Measurements from ENCODE around the gene IFNA2. TPM values are rescaled to one million over a fixed set of nuclear protein-coding genes. Genes with fewer than 3 reads are reported as not detected.
"Not testable (repeated sequence)": the region's sequence is repeated elsewhere in the genome, so short reads cannot be mapped to it uniquely, and the experiment has no call there.

Gene IFNA2
- not detected for total RNA-seq
- total RNA-seq (2013) = not detected

GRCh38 chr9:21385131-21385670, at the start of gene IFNA2:
Gene IFNA2 (minus strand): TSS chr9:21385398. CDS start chr9:21385329, 69 bp downstream.
- Histone ChIP-seq H3K4me3 (ENCODE audit: low read length) (no peak within 1 kb of the TSS), H3K9me3 (ENCODE audit: control insufficient read depth, insufficient read depth, low read length) (no peaks in the 10 kb centered on the region), H3K27me3 (ENCODE audit: control insufficient read depth, insufficient read depth, low read length) (peaks cover 20% of the 10 kb centered on the region), H3K36me3 (ENCODE audit: control insufficient read depth, insufficient read depth, low read length) (no peaks in the 10 kb centered on the region), H3K27ac (ENCODE audit: low read length) (no peak within 1 kb of the TSS), H3K4me1 (ENCODE audit: control insufficient read depth, insufficient read depth, low read length) (peaks cover 9% of the 10 kb centered on the region)
- Mint-ChIP-seq H3K4me1 (peaks cover 5 to 15% of the 10 kb centered on the region in 2 donors), H3K27me3 (ENCODE audit: low read depth in 2 of 2) (peaks cover 32 to 35% of the 10 kb centered on the region in 2 donors), H3K36me3 (no peaks in the 10 kb centered on the region), H3K9me3 (no peaks in the 10 kb centered on the region), H3K27ac (no peak within 1 kb of the TSS), H3K4me3 (no peak within 1 kb of the TSS)
- peak in 1 of 3 donors; percentile 24 for ATAC-seq
- no peak for DNase-seq
- intact Hi-C loops (cut with micrococcal nuclease) = no loop called here
- TF ChIP-seq CTCF (IDR thresholded peaks at IDR 0.05) = no peak
- WGBS (ENCODE audit: insufficient coverage) = 4% methylated on average over 1 of the region's 1 CpG

GRCh38 chr9:21435015-21435383, 49.8 kb upstream of the IFNA2 start:
- H3K9me3 ChIP-seq (ENCODE audit: control insufficient read depth, insufficient read depth, low read length); H3K4me1 ChIP-seq (ENCODE audit: control insufficient read depth, insufficient read depth, low read length); H3K9me3 Mint-ChIP-seq; DNase-seq; ATAC-seq; H3K27ac ChIP-seq (ENCODE audit: low read length); intact Hi-C loops (cut with micrococcal nuclease); H3K4me1 Mint-ChIP-seq; H3K27me3 ChIP-seq (ENCODE audit: control insufficient read depth, insufficient read depth, low read length); H3K27ac Mint-ChIP-seq; H3K4me3 Mint-ChIP-seq; H3K36me3 Mint-ChIP-seq; H3K4me3 ChIP-seq (ENCODE audit: low read length); H3K36me3 ChIP-seq (ENCODE audit: control insufficient read depth, insufficient read depth, low read length): not testable (repeated sequence)
- peaks cover 25 to 27% of the 10 kb centered on the region in 2 donors for H3K27me3 Mint-ChIP-seq (ENCODE audit: low read depth in 2 of 2)
- WGBS (ENCODE audit: insufficient coverage) = 89% methylated on average over 4 of the region's 7 CpGs

- Histone ChIP-seq H3K4me1 (ENCODE audit: control insufficient read depth, insufficient read depth, low read length) (no peaks in the 10 kb centered on the region), H3K27ac (ENCODE audit: low read length) (no peak overlapping the region), H3K36me3 (ENCODE audit: control insufficient read depth, insufficient read depth, low read length) (no peaks in the 10 kb centered on the region), H3K27me3 (ENCODE audit: control insufficient read depth, insufficient read depth, low read length) (no peaks in the 10 kb centered on the region), H3K4me3 (ENCODE audit: low read length) (no peak overlapping the region), H3K9me3 (ENCODE audit: control insufficient read depth, insufficient read depth, low read length) (no peaks in the 10 kb centered on the region)
- intact Hi-C loops (cut with micrococcal nuclease) = loop anchor here (1.0 kb wide), 1 partner anchor 355 kb away; no protein-coding TSS in a partner anchor
- TF ChIP-seq CTCF (IDR thresholded peaks at IDR 0.05) = peak; percentile 43
- peak in 1 of 2 donors; percentile 74 for DNase-seq
- ATAC-seq = peak in 1 of 3 donors; percentile 49
- no peak overlapping the region for H3K27ac Mint-ChIP-seq
- H3K4me1 Mint-ChIP-seq = no peaks in the 10 kb centered on the region
- no peaks in the 10 kb centered on the region for H3K9me3 Mint-ChIP-seq
- H3K36me3 Mint-ChIP-seq = no peaks in the 10 kb centered on the region
- H3K4me3 Mint-ChIP-seq = no peak overlapping the region
- 74% methylated on average over 8 of the region's 9 CpGs for WGBS (ENCODE audit: insufficient coverage)
- peaks cover 28 to 33% of the 10 kb centered on the region in 2 donors for H3K27me3 Mint-ChIP-seq (ENCODE audit: low read depth in 2 of 2)
Measured at GRCh38 chr9:21434202-21435014, 49.2 kb upstream of the IFNA2 start.

- no peaks in the 10 kb centered on the region for H3K9me3 Mint-ChIP-seq
- H3K4me3 Mint-ChIP-seq = no peak overlapping the region
- no peak for ATAC-seq
Measured at GRCh38 chr9:21432672-21433425, 47.7 kb upstream of the IFNA2 start.

More at GRCh38 chr9:21432672-21433425, 47.7 kb upstream of the IFNA2 start:
- Histone ChIP-seq H3K4me1 (ENCODE audit: control insufficient read depth, insufficient read depth, low read length) (no peaks in the 10 kb centered on the region), H3K9me3 (ENCODE audit: control insufficient read depth, insufficient read depth, low read length) (no peaks in the 10 kb centered on the region), H3K27me3 (ENCODE audit: control insufficient read depth, insufficient read depth, low read length) (no peaks in the 10 kb centered on the region), H3K4me3 (ENCODE audit: low read length) (no peak overlapping the region), H3K36me3 (ENCODE audit: control insufficient read depth, insufficient read depth, low read length) (no peaks in the 10 kb centered on the region), H3K27ac (ENCODE audit: low read length) (no peak overlapping the region)
- no peak for DNase-seq
- Mint-ChIP-seq H3K27me3 (ENCODE audit: low read depth in 2 of 2) (peaks cover 35 to 49% of the 10 kb centered on the region in 2 donors), H3K27ac (no peak overlapping the region), H3K36me3 (no peaks in the 10 kb centered on the region), H3K4me1 (no peaks in the 10 kb centered on the region)
- TF ChIP-seq CTCF (IDR thresholded peaks at IDR 0.05) = no peak
- 56% methylated on average over 1 of the region's 2 CpGs for WGBS (ENCODE audit: insufficient coverage)
- intact Hi-C loops (cut with micrococcal nuclease) = no loop called here

Data from natural killer cell (primary cell).